ENCODE results near the gene LRRC32.

GRCh38 chr11:76690736-76691135, 20.2 kb upstream of the LRRC32 start:
- TF ChIP-seq SP1 (IDR thresholded peaks at IDR 0.05) (no peak), FOXM1 (IDR thresholded peaks at IDR 0.05; ENCODE audit: borderline replicate concordance) (no peak), PKNOX1 (IDR thresholded peaks at IDR 0.05) (no peak), ARNT (IDR thresholded peaks at IDR 0.05) (no peak), LEF1 (IDR thresholded peaks at IDR 0.05; ENCODE audit: borderline replicate concordance) (no peak)

Data from HEK293T (cell line).